K562 (cell line): ENCODE measurements around the gene NRF1. TPM values are rescaled to one million over a fixed set of nuclear protein-coding genes. Genes with fewer than 3 reads are reported as not detected.

Experiments
- BRF1 ChIP-seq: IDR thresholded peaks from 3 replicates; pipeline ENCODE4 v1.6.1; 2011; ENCODE audit warnings: borderline replicate concordance, mild to moderate bottlenecking; ENCODE audit not compliant: insufficient read length; ENCODE audit errors: extremely low read depth
- DNMT1 ChIP-seq: fragments of 450-650 bp; IDR thresholded peaks from 2 replicates; pipeline ENCODE4 v1.6.1; 2016; ENCODE audit warnings: antibody characterized with exemption, mild to moderate bottlenecking
- SAFB ChIP-seq: fragments of 200-400 bp; formaldehyde crosslinking; IDR thresholded peaks from 2 replicates; pipeline ENCODE4 v1.6.1; 2017; ENCODE audit warnings: low read depth, low read length, borderline replicate concordance
- ZBTB8A ChIP-seq: fragments of 450-650 bp; IDR thresholded peaks from 2 replicates; pipeline ENCODE4 v1.6.1; 2018; ENCODE audit warnings: mild to moderate bottlenecking, moderate library complexity; ENCODE audit not compliant: partially characterized antibody
- polyA plus RNA-seq, 8 experiments: library from polyadenylated mRNA; depleted of rRNA in 4 of 8; stranded (reverse) in 5 of 8; unstranded in 3 of 8; fragments of >200 nt; fragmentation: Nextera tagmentation in 2 of 8; fragmentation: Illumina TruSeq in 1 of 8; extraction: Ambion mirVana in 2 of 8; extraction: Trizol in 1 of 8; gene quantifications; 2 replicates each; pipeline versions ENCODE4 v1.2.1 to v1.2.3, GENCODE V29; 2011 to 2014; ENCODE audit warnings: inconsistent platforms in 1 of 8, missing spikeins in 1 of 8
- total RNA-seq, 7 experiments: library from RNA; depleted of rRNA in 6 of 7; stranded (reverse); fragments of >200 nt in 6 of 7; fragmentation: Illumina TruSeq in 2 of 7; extraction: Trizol in 2 of 7; gene quantifications; 2 replicates each; pipeline versions ENCODE4 v1.2.1 to v1.2.3, GENCODE V29; 2011 to 2021; ENCODE audit warnings: low replicate concordance in 1 of 7
- TF ChIP-seq, protein P1 (sequence below): fragments of 450-650 bp; IDR thresholded peaks from 2 replicates; pipeline ENCODE4 v1.6.1; 2016; ENCODE audit warnings: mild to moderate bottlenecking, moderate library complexity
- TF ChIP-seq, protein P2 (sequence below): fragments of 200-800 bp; sonication (Bioruptor generic); IDR thresholded peaks from 2 replicates; pipeline ENCODE4 v1.6.1; 2016; ENCODE audit warnings: missing genetic modification characterization, missing compliant biosample characterization

The NRF1 gene
- total and polyA plus RNA-seq, 9 of the 15 experiments (the other 6 are each of a cell fraction or from before 2014, with no cell fraction given): 8.6 to 28.8 (median 20.3) TPM

DNA sequence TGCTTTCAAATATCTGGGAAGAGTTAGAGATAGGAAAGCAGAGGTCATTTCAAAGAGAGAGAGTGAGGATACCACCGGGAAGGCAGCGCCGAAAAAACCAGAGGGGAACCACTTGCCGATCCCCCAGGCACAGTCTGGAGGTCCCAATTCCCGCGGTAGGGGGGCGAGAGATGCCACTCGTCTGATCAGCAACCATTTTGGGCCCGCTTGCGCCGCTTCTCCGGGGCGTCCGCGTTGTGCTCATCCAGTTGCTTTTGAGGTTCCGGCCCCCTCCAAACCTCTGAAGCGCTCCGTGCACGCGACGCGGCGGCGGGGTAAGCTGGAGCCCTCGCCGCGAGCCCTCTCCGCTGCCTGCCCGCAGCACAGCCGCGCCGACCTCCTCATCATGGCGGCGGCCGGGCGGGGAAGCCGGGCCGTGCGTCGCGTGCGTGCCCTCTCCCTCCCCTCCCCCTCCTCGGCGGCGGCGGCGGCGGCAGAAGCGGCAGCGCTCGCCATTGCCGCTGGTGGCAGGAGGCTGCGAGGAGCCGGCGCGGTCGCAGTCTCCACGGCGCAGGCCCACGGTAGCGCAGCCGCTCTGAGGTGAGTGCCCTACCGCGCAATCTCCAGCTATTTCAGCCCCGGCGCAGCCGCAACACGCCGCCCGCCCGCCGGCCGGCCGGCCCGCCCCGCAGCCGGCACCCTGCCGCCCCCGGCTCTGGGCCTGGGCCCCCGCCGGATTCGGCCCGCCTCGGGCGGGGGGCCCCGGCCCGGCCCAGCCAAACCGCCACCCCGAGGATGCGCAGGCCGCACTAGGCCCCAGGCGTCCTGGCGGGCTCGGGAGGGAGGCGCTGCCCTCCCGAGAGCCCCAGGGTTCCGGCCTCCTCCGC is at the start of gene NRF1 (continued):
- TF ChIP-seq, protein P1, sequence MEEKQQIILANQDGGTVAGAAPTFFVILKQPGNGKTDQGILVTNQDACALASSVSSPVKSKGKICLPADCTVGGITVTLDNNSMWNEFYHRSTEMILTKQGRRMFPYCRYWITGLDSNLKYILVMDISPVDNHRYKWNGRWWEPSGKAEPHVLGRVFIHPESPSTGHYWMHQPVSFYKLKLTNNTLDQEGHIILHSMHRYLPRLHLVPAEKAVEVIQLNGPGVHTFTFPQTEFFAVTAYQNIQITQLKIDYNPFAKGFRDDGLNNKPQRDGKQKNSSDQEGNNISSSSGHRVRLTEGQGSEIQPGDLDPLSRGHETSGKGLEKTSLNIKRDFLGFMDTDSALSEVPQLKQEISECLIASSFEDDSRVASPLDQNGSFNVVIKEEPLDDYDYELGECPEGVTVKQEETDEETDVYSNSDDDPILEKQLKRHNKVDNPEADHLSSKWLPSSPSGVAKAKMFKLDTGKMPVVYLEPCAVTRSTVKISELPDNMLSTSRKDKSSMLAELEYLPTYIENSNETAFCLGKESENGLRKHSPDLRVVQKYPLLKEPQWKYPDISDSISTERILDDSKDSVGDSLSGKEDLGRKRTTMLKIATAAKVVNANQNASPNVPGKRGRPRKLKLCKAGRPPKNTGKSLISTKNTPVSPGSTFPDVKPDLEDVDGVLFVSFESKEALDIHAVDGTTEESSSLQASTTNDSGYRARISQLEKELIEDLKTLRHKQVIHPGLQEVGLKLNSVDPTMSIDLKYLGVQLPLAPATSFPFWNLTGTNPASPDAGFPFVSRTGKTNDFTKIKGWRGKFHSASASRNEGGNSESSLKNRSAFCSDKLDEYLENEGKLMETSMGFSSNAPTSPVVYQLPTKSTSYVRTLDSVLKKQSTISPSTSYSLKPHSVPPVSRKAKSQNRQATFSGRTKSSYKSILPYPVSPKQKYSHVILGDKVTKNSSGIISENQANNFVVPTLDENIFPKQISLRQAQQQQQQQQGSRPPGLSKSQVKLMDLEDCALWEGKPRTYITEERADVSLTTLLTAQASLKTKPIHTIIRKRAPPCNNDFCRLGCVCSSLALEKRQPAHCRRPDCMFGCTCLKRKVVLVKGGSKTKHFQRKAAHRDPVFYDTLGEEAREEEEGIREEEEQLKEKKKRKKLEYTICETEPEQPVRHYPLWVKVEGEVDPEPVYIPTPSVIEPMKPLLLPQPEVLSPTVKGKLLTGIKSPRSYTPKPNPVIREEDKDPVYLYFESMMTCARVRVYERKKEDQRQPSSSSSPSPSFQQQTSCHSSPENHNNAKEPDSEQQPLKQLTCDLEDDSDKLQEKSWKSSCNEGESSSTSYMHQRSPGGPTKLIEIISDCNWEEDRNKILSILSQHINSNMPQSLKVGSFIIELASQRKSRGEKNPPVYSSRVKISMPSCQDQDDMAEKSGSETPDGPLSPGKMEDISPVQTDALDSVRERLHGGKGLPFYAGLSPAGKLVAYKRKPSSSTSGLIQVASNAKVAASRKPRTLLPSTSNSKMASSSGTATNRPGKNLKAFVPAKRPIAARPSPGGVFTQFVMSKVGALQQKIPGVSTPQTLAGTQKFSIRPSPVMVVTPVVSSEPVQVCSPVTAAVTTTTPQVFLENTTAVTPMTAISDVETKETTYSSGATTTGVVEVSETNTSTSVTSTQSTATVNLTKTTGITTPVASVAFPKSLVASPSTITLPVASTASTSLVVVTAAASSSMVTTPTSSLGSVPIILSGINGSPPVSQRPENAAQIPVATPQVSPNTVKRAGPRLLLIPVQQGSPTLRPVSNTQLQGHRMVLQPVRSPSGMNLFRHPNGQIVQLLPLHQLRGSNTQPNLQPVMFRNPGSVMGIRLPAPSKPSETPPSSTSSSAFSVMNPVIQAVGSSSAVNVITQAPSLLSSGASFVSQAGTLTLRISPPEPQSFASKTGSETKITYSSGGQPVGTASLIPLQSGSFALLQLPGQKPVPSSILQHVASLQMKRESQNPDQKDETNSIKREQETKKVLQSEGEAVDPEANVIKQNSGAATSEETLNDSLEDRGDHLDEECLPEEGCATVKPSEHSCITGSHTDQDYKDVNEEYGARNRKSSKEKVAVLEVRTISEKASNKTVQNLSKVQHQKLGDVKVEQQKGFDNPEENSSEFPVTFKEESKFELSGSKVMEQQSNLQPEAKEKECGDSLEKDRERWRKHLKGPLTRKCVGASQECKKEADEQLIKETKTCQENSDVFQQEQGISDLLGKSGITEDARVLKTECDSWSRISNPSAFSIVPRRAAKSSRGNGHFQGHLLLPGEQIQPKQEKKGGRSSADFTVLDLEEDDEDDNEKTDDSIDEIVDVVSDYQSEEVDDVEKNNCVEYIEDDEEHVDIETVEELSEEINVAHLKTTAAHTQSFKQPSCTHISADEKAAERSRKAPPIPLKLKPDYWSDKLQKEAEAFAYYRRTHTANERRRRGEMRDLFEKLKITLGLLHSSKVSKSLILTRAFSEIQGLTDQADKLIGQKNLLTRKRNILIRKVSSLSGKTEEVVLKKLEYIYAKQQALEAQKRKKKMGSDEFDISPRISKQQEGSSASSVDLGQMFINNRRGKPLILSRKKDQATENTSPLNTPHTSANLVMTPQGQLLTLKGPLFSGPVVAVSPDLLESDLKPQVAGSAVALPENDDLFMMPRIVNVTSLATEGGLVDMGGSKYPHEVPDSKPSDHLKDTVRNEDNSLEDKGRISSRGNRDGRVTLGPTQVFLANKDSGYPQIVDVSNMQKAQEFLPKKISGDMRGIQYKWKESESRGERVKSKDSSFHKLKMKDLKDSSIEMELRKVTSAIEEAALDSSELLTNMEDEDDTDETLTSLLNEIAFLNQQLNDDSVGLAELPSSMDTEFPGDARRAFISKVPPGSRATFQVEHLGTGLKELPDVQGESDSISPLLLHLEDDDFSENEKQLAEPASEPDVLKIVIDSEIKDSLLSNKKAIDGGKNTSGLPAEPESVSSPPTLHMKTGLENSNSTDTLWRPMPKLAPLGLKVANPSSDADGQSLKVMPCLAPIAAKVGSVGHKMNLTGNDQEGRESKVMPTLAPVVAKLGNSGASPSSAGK: peak; percentile 38; the same call in 1 of the 2 replicates
- TF ChIP-seq BRF1 (no peak), DNMT1 (no peak), ZBTB8A (no peak), SAFB (peak; percentile 79; the same call in 1 of the 2 replicates)
- TF ChIP-seq, protein P2, sequence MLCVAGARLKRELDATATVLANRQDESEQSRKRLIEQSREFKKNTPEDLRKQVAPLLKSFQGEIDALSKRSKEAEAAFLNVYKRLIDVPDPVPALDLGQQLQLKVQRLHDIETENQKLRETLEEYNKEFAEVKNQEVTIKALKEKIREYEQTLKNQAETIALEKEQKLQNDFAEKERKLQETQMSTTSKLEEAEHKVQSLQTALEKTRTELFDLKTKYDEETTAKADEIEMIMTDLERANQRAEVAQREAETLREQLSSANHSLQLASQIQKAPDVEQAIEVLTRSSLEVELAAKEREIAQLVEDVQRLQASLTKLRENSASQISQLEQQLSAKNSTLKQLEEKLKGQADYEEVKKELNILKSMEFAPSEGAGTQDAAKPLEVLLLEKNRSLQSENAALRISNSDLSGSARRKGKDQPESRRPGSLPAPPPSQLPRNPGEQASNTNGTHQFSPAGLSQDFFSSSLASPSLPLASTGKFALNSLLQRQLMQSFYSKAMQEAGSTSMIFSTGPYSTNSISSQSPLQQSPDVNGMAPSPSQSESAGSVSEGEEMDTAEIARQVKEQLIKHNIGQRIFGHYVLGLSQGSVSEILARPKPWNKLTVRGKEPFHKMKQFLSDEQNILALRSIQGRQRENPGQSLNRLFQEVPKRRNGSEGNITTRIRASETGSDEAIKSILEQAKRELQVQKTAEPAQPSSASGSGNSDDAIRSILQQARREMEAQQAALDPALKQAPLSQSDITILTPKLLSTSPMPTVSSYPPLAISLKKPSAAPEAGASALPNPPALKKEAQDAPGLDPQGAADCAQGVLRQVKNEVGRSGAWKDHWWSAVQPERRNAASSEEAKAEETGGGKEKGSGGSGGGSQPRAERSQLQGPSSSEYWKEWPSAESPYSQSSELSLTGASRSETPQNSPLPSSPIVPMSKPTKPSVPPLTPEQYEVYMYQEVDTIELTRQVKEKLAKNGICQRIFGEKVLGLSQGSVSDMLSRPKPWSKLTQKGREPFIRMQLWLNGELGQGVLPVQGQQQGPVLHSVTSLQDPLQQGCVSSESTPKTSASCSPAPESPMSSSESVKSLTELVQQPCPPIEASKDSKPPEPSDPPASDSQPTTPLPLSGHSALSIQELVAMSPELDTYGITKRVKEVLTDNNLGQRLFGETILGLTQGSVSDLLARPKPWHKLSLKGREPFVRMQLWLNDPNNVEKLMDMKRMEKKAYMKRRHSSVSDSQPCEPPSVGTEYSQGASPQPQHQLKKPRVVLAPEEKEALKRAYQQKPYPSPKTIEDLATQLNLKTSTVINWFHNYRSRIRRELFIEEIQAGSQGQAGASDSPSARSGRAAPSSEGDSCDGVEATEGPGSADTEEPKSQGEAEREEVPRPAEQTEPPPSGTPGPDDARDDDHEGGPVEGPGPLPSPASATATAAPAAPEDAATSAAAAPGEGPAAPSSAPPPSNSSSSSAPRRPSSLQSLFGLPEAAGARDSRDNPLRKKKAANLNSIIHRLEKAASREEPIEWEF (CRISPR knock-in tag): no peak
